GM12874 (cell line): ENCODE data around the gene AHNAK2.

Experiments
- CTCF ChIP-seq: IDR thresholded peaks from 2 replicates; pipeline ENCODE4 v1.5.1; 2011; ENCODE audit warnings: low read depth, mild to moderate bottlenecking, control low read depth, low read length, moderate library complexity; ENCODE audit not compliant: insufficient read depth

AHNAK2 gene

GRCh38 chr14:104919993-104920315, 58.2 kb downstream of the AHNAK2 start:
- no peak for TF ChIP-seq CTCF

- TF ChIP-seq CTCF = no peak
Measured at GRCh38 chr14:104917993-104918392, 60.2 kb downstream of the AHNAK2 start.

- TF ChIP-seq CTCF = no peak
Measured at GRCh38 chr14:104917116-104917515, 61.1 kb downstream of the AHNAK2 start.

GRCh38 chr14:104913435-104913834, 64.7 kb downstream of the AHNAK2 start:
- no peak for TF ChIP-seq CTCF

GRCh38 chr14:104912053-104912452, 66.1 kb downstream of the AHNAK2 start:
- TF ChIP-seq CTCF = no peak

GRCh38 chr14:104908303-104908702, 69.9 kb downstream of the AHNAK2 start:
- TF ChIP-seq CTCF = no peak

- no peak for TF ChIP-seq CTCF
Measured at GRCh38 chr14:104903990-104904389, 74.2 kb downstream of the AHNAK2 start.
